Measurements from ENCODE around the gene TNFRSF14. TPM values are rescaled to one million over a fixed set of nuclear protein-coding genes. Genes with fewer than 3 reads are reported as not detected.

TNFRSF14 gene
- total and polyA plus RNA-seq, 2 experiments from 2014 or later: 7.8 to 13.3 TPM

- H4K20me1 ChIP-seq (ENCODE audit: insufficient read depth): no peaks in the 10 kb centered on the region
- no peaks in the 10 kb centered on the region for H3K9me2 ChIP-seq (ENCODE audit: insufficient read depth)
- H3K36me3 ChIP-seq (ENCODE audit: low read depth): no peaks in the 10 kb centered on the region
- H3K4me3 ChIP-seq: no peak overlapping the region
- no peak overlapping the region for H3K9ac ChIP-seq
- H3K79me2 ChIP-seq (ENCODE audit: insufficient read depth): no peaks in the 10 kb centered on the region
- in situ Hi-C loops (cut with MboI): no loop called here
- H3F3A ChIP-seq (ENCODE audit: insufficient read depth): no peaks in the 10 kb centered on the region
- no peak overlapping the region for H3K4me2 ChIP-seq (ENCODE audit: unreplicated experiment)
- peak; percentile 29 for DNase-seq
- no peaks in the 10 kb centered on the region for H3K27me3 ChIP-seq (replicated peaks; ENCODE audit: insufficient read depth)
- 6 to 7% methylated on average over 22 of the region's 24 CpGs for WGBS, 2 experiments (ENCODE audit: low coverage in 1 of 2, low lambda C conversion rate in 2 of 2, missing lambda C conversion rate in 2 of 2)
- H2AFZ ChIP-seq: no peak overlapping the region
- no peaks in the 10 kb centered on the region for H3K9me3 ChIP-seq (ENCODE audit: low read depth)
- H3K27ac ChIP-seq: no peak overlapping the region
- H3K4me1 ChIP-seq (ENCODE audit: insufficient read depth): no peaks in the 10 kb centered on the region
- TF ChIP-seq EZH2phosphoT487 (IDR thresholded peaks at IDR 0.05; ENCODE audit: insufficient read depth, low read depth) (no peak), EZH2 (IDR thresholded peaks at IDR 0.05; ENCODE audit: insufficient read depth, poor library complexity, severe bottlenecking) (no peak)
Measured at GRCh38 chr1:2611031-2611501, 54.9 kb downstream of the TNFRSF14 start.

GRCh38 chr1:2611621-2612437 lies 55.7 kb downstream of the TNFRSF14 start:
- Histone ChIP-seq H3K36me3 (ENCODE audit: low read depth) (no peaks in the 10 kb centered on the region), H4K20me1 (ENCODE audit: insufficient read depth) (no peaks in the 10 kb centered on the region)

GRCh38 chr1:2612591-2613365 lies 56.6 kb downstream of the TNFRSF14 start:
- no peak overlapping the region for H3K4me2 ChIP-seq (ENCODE audit: unreplicated experiment)
- H4K20me1 ChIP-seq (ENCODE audit: insufficient read depth): no peaks in the 10 kb centered on the region
- no peak overlapping the region for H2AFZ ChIP-seq
- H3K4me1 ChIP-seq (ENCODE audit: insufficient read depth): no peaks in the 10 kb centered on the region
- no peaks in the 10 kb centered on the region for H3K79me2 ChIP-seq (ENCODE audit: insufficient read depth)
- no peaks in the 10 kb centered on the region for H3K36me3 ChIP-seq (ENCODE audit: low read depth)
- in situ Hi-C loops (cut with MboI): no loop called here
- no peak overlapping the region for H3K27ac ChIP-seq
- no peaks in the 10 kb centered on the region for H3K9me2 ChIP-seq (ENCODE audit: insufficient read depth)
- no peak overlapping the region for H3K9ac ChIP-seq
- WGBS, 2 experiments (ENCODE audit: low coverage in 1 of 2, low lambda C conversion rate in 2 of 2, missing lambda C conversion rate in 2 of 2): 35 to 36% methylated on average over 11 of the region's 11 CpGs
- no peaks in the 10 kb centered on the region for H3K27me3 ChIP-seq (replicated peaks; ENCODE audit: insufficient read depth)
- H3K9me3 ChIP-seq (ENCODE audit: low read depth): no peaks in the 10 kb centered on the region
- no peaks in the 10 kb centered on the region for H3F3A ChIP-seq (ENCODE audit: insufficient read depth)
- no peak overlapping the region for H3K4me3 ChIP-seq
- DNase-seq: no peak
- TF ChIP-seq EZH2 (IDR thresholded peaks at IDR 0.05; ENCODE audit: insufficient read depth, poor library complexity, severe bottlenecking) (no peak), EZH2phosphoT487 (IDR thresholded peaks at IDR 0.05; ENCODE audit: insufficient read depth, low read depth) (no peak)

More at GRCh38 chr1:2611621-2612437, 55.7 kb downstream of the TNFRSF14 start:
- DNase-seq: no peak
- TF ChIP-seq EZH2phosphoT487 (IDR thresholded peaks at IDR 0.05; ENCODE audit: insufficient read depth, low read depth) (no peak), EZH2 (IDR thresholded peaks at IDR 0.05; ENCODE audit: insufficient read depth, poor library complexity, severe bottlenecking) (no peak)
- H3K9me3 ChIP-seq (ENCODE audit: low read depth): no peaks in the 10 kb centered on the region
- no peaks in the 10 kb centered on the region for H3F3A ChIP-seq (ENCODE audit: insufficient read depth)
- H3K27me3 ChIP-seq (replicated peaks; ENCODE audit: insufficient read depth): no peaks in the 10 kb centered on the region
- H3K79me2 ChIP-seq (ENCODE audit: insufficient read depth): no peaks in the 10 kb centered on the region
- H3K9me2 ChIP-seq (ENCODE audit: insufficient read depth): no peaks in the 10 kb centered on the region
- no peak overlapping the region for H3K4me3 ChIP-seq
- no peaks in the 10 kb centered on the region for H3K4me1 ChIP-seq (ENCODE audit: insufficient read depth)
- H2AFZ ChIP-seq: no peak overlapping the region
- no peak overlapping the region for H3K9ac ChIP-seq
- in situ Hi-C loops (cut with MboI): no loop called here
- no peak overlapping the region for H3K4me2 ChIP-seq (ENCODE audit: unreplicated experiment)
- no peak overlapping the region for H3K27ac ChIP-seq
- 59 to 61% methylated on average over 17 to 19 of the region's 19 CpGs for WGBS, 2 experiments (ENCODE audit: low coverage in 1 of 2, low lambda C conversion rate in 2 of 2, missing lambda C conversion rate in 2 of 2)

Other genes starting within 250 kb of the TNFRSF14 start
- gene MORN1, start 164.8 kb upstream of the TNFRSF14 start, total RNA-seq (2014; rRNA removed; shearing (Covaris generic)): 6.3 and 8.8 TPM in 2 replicates
- gene MORN1, start 164.8 kb upstream of the TNFRSF14 start, polyA plus RNA-seq (2016; fragmentation: Nextera tagmentation; extraction: Ambion mirVana): 5.5 and 7.2 TPM in 2 replicates
- gene RER1, start 164.5 kb upstream of the TNFRSF14 start, total RNA-seq (2014; rRNA removed; shearing (Covaris generic)): 69.7 and 135 TPM in 2 replicates
- gene RER1, start 164.5 kb upstream of the TNFRSF14 start, polyA plus RNA-seq (2016; fragmentation: Nextera tagmentation; extraction: Ambion mirVana): 328 and 331 TPM in 2 replicates
- 51.3 and 59.1 TPM in 2 replicates for gene PEX10, start 143.8 kb upstream of the TNFRSF14 start, total RNA-seq (2014; rRNA removed; shearing (Covaris generic))
- 24.7 and 29.1 TPM in 2 replicates for gene PEX10, start 143.8 kb upstream of the TNFRSF14 start, polyA plus RNA-seq (2016; fragmentation: Nextera tagmentation; extraction: Ambion mirVana)
- gene PLCH2, start 80.1 kb upstream of the TNFRSF14 start, total RNA-seq (2014; rRNA removed; shearing (Covaris generic)): 0.13 TPM in 1 of 2 replicates, not detected in the other
- gene PLCH2, start 80.1 kb upstream of the TNFRSF14 start, polyA plus RNA-seq (2016; fragmentation: Nextera tagmentation; extraction: Ambion mirVana): not detected in 2 replicates
- 29.7 and 35.5 TPM in 2 replicates for gene PANK4, start 29.8 kb upstream of the TNFRSF14 start, total RNA-seq (2014; rRNA removed; shearing (Covaris generic))
- 15.5 and 18.0 TPM in 2 replicates for gene PANK4, start 29.8 kb upstream of the TNFRSF14 start, polyA plus RNA-seq (2016; fragmentation: Nextera tagmentation; extraction: Ambion mirVana)
- 1.1 TPM in 1 of 2 replicates, not detected in the other for gene HES5, start 26.1 kb upstream of the TNFRSF14 start, total RNA-seq (2014; rRNA removed; shearing (Covaris generic))
- gene HES5, start 26.1 kb upstream of the TNFRSF14 start, polyA plus RNA-seq (2016; fragmentation: Nextera tagmentation; extraction: Ambion mirVana): not detected in 2 replicates
- 8.5 and 11.3 TPM in 2 replicates for gene PRXL2B, start 30.4 kb downstream of the TNFRSF14 start, total RNA-seq (2014; rRNA removed; shearing (Covaris generic))
- 12.4 and 13.5 TPM in 2 replicates for gene PRXL2B, start 30.4 kb downstream of the TNFRSF14 start, polyA plus RNA-seq (2016; fragmentation: Nextera tagmentation; extraction: Ambion mirVana)
- not detected in 2 replicates for gene MMEL1, start 76.6 kb downstream of the TNFRSF14 start, total RNA-seq (2014; rRNA removed; shearing (Covaris generic))
- not detected in 2 replicates for gene MMEL1, start 76.6 kb downstream of the TNFRSF14 start, polyA plus RNA-seq (2016; fragmentation: Nextera tagmentation; extraction: Ambion mirVana)
- gene TTC34, start 245.3 kb downstream of the TNFRSF14 start, total RNA-seq (2014; rRNA removed; shearing (Covaris generic)): 0.22 TPM in 1 of 2 replicates, not detected in the other
- gene TTC34, start 245.3 kb downstream of the TNFRSF14 start, polyA plus RNA-seq (2016; fragmentation: Nextera tagmentation; extraction: Ambion mirVana): 0.03 and 0.05 TPM in 2 replicates